ENCODE results near the gene KYNU. TPM values are rescaled to one million over a fixed set of nuclear protein-coding genes. Genes with fewer than 3 reads are reported as not detected.
"Not testable (repeated sequence)": the region's sequence is repeated elsewhere in the genome, so short reads cannot be mapped to it uniquely, and the experiment has no call there.

The KYNU gene
- total RNA-seq, 2 experiments from 2014 or later, result not detected

GRCh38 chr2:143015656-143016055 is 138.2 kb downstream of the KYNU start:
- DNase-seq, result no peak
- CTCF ChIA-PET, result no interaction called here
- POLR2A ChIA-PET, result no interaction called here
- intact Hi-C loops (cut with micrococcal nuclease), result no loop called here
- no peaks in the 10 kb centered on the region for H3K4me1 Mint-ChIP-seq (ENCODE audit: low read depth)
- no peaks in the 10 kb centered on the region for H3K9me3 Mint-ChIP-seq
- H3K4me3 Mint-ChIP-seq, result no peak overlapping the region
- no peaks in the 10 kb centered on the region for H3K27me3 Mint-ChIP-seq
- H3K36me3 Mint-ChIP-seq, result no peaks in the 10 kb centered on the region
- no peak overlapping the region for H3K27ac Mint-ChIP-seq

GRCh38 chr2:143026411-143027054 is 149.1 kb downstream of the KYNU start:
- Mint-ChIP-seq H3K27ac (no peak overlapping the region), H3K36me3 (no peaks in the 10 kb centered on the region), H3K4me1 (ENCODE audit: low read depth) (peaks cover 4% of the 10 kb centered on the region), H3K27me3 (peaks cover 9% of the 10 kb centered on the region), H3K9me3 (no peaks in the 10 kb centered on the region), H3K4me3 (no peak overlapping the region)
- DNase-seq, result no peak
- ChIA-PET POLR2A (no interaction called here), CTCF (no interaction called here)
- intact Hi-C loops (cut with micrococcal nuclease), result no loop called here

- ChIA-PET POLR2A (no interaction called here), CTCF (no interaction called here)
- intact Hi-C loops (cut with micrococcal nuclease), result no loop called here
- no peak overlapping the region for H3K27ac Mint-ChIP-seq
- H3K4me3 Mint-ChIP-seq, result no peak overlapping the region
- peaks cover 8% of the 10 kb centered on the region for H3K4me1 Mint-ChIP-seq (ENCODE audit: low read depth)
- no peak for DNase-seq
- H3K9me3 Mint-ChIP-seq, result no peaks in the 10 kb centered on the region
- no peaks in the 10 kb centered on the region for H3K36me3 Mint-ChIP-seq
- H3K27me3 Mint-ChIP-seq, result peaks cover 8% of the 10 kb centered on the region
These were observed 151.7 kb downstream of the KYNU start for GRCh38 chr2:143029141-143029540.

GRCh38 chr2:143030127-143030526 is 152.7 kb downstream of the KYNU start:
- Mint-ChIP-seq H3K27ac (no peak overlapping the region), H3K36me3 (no peaks in the 10 kb centered on the region), H3K9me3 (no peaks in the 10 kb centered on the region), H3K4me3 (no peak overlapping the region), H3K4me1 (ENCODE audit: low read depth) (peaks cover 8% of the 10 kb centered on the region), H3K27me3 (peaks cover 5% of the 10 kb centered on the region)
- no peak for DNase-seq
- POLR2A ChIA-PET, result no interaction called here
- CTCF ChIA-PET, result interaction anchor here (0.7 kb wide), 1 partner anchor 1324 kb away, joined by 3 read pairs; no protein-coding TSS in a partner anchor
- intact Hi-C loops (cut with micrococcal nuclease), result loop anchor here (5.0 to 10.0 kb wide), 2 partner anchors 147 to 365 kb away; no protein-coding TSS in a partner anchor

- CTCF ChIA-PET, result interaction anchor here (0.6 to 4.5 kb wide), 38 partner anchors 11 to 1905 kb away, joined by 3 to 44 read pairs (median 4); no protein-coding TSS in a partner anchor
- no peak overlapping the region for H3K27ac Mint-ChIP-seq
These were observed 157.0 kb downstream of the KYNU start for GRCh38 chr2:143034292-143035074.

GRCh38 chr2:143051465-143051864 is 174.0 kb downstream of the KYNU start:
- no peaks in the 10 kb centered on the region for H3K36me3 Mint-ChIP-seq
- DNase-seq, result no peak
- intact Hi-C loops (cut with micrococcal nuclease), result no loop called here
- ChIA-PET POLR2A (no interaction called here), CTCF (interaction anchor here (1.5 kb wide), 1 partner anchor 17 kb away, joined by 3 read pairs; no protein-coding TSS in a partner anchor)
- no peaks in the 10 kb centered on the region for H3K4me1 Mint-ChIP-seq (ENCODE audit: low read depth)
- no peak overlapping the region for H3K27ac Mint-ChIP-seq
- H3K9me3 Mint-ChIP-seq, result peaks cover 3% of the 10 kb centered on the region
- H3K27me3 Mint-ChIP-seq, result peaks cover 10% of the 10 kb centered on the region
- H3K4me3 Mint-ChIP-seq, result no peak overlapping the region

More at GRCh38 chr2:143034292-143035074, 157.0 kb downstream of the KYNU start:
- peak; percentile 64 for DNase-seq
- intact Hi-C loops (cut with micrococcal nuclease), result loop anchor here (1.0 to 10.0 kb wide), 7 partner anchors 49 to 360 kb away; no protein-coding TSS in a partner anchor
- Mint-ChIP-seq H3K27me3 (no peaks in the 10 kb centered on the region), H3K9me3 (no peaks in the 10 kb centered on the region), H3K4me1 (ENCODE audit: low read depth) (peaks cover 8% of the 10 kb centered on the region), H3K4me3 (no peak overlapping the region), H3K36me3 (no peaks in the 10 kb centered on the region)
- POLR2A ChIA-PET, result no interaction called here

GRCh38 chr2:143053437-143053836 is 176.0 kb downstream of the KYNU start:
- H3K4me3 Mint-ChIP-seq; POLR2A ChIA-PET; H3K36me3 Mint-ChIP-seq; CTCF ChIA-PET; intact Hi-C loops (cut with micrococcal nuclease); H3K27ac Mint-ChIP-seq; H3K4me1 Mint-ChIP-seq (ENCODE audit: low read depth); DNase-seq: not testable (repeated sequence)
- peaks cover 10% of the 10 kb centered on the region for H3K27me3 Mint-ChIP-seq
- H3K9me3 Mint-ChIP-seq, result peaks cover 11% of the 10 kb centered on the region

- H3K4me1 Mint-ChIP-seq (ENCODE audit: low read depth), result no peaks in the 10 kb centered on the region
- H3K4me3 Mint-ChIP-seq, result no peak overlapping the region
- CTCF ChIA-PET, result no interaction called here
- H3K27me3 Mint-ChIP-seq, result peaks cover 8% of the 10 kb centered on the region
- peaks cover 11% of the 10 kb centered on the region for H3K9me3 Mint-ChIP-seq
- H3K27ac Mint-ChIP-seq, result no peak overlapping the region
- intact Hi-C loops (cut with micrococcal nuclease), result no loop called here
- DNase-seq, result no peak
- no peaks in the 10 kb centered on the region for H3K36me3 Mint-ChIP-seq
- POLR2A ChIA-PET, result no interaction called here
These were observed 179.1 kb downstream of the KYNU start for GRCh38 chr2:143056550-143056949.

- no peak overlapping the region for H3K4me3 Mint-ChIP-seq
- no peaks in the 10 kb centered on the region for H3K36me3 Mint-ChIP-seq
- H3K9me3 Mint-ChIP-seq, result peaks cover 11% of the 10 kb centered on the region
- no peak for DNase-seq
- no peak overlapping the region for H3K27ac Mint-ChIP-seq
- ChIA-PET POLR2A (no interaction called here), CTCF (interaction anchor here (2.1 kb wide), 1 partner anchor 24 kb away, joined by 8 read pairs; no protein-coding TSS in a partner anchor)
- intact Hi-C loops (cut with micrococcal nuclease), result no loop called here
- no peaks in the 10 kb centered on the region for H3K4me1 Mint-ChIP-seq (ENCODE audit: low read depth)
- H3K27me3 Mint-ChIP-seq, result peaks cover 1% of the 10 kb centered on the region
These were observed 181.4 kb downstream of the KYNU start for GRCh38 chr2:143058851-143059250.

- H3K36me3 Mint-ChIP-seq, result no peaks in the 10 kb centered on the region
- intact Hi-C loops (cut with micrococcal nuclease), result no loop called here
- ChIA-PET POLR2A (no interaction called here), CTCF (interaction anchor here (0.9 to 1.4 kb wide), 2 partner anchors 47 to 196 kb away, joined by 3 read pairs; no protein-coding TSS in a partner anchor)
- peaks cover 1% of the 10 kb centered on the region for H3K27me3 Mint-ChIP-seq
- DNase-seq, result no peak
- H3K27ac Mint-ChIP-seq, result no peak overlapping the region
- H3K4me1 Mint-ChIP-seq (ENCODE audit: low read depth), result peaks cover 5% of the 10 kb centered on the region
- peaks cover 7% of the 10 kb centered on the region for H3K9me3 Mint-ChIP-seq
- H3K4me3 Mint-ChIP-seq, result no peak overlapping the region
These were observed 186.2 kb downstream of the KYNU start for GRCh38 chr2:143063612-143064200.

GRCh38 chr2:143068094-143068493 is 190.6 kb downstream of the KYNU start:
- H3K9me3 Mint-ChIP-seq, result peaks cover 7% of the 10 kb centered on the region
- POLR2A ChIA-PET, result no interaction called here
- no peaks in the 10 kb centered on the region for H3K36me3 Mint-ChIP-seq
- CTCF ChIA-PET, result no interaction called here
- DNase-seq, result no peak
- H3K27ac Mint-ChIP-seq, result no peak overlapping the region
- peaks cover 5% of the 10 kb centered on the region for H3K4me1 Mint-ChIP-seq (ENCODE audit: low read depth)
- intact Hi-C loops (cut with micrococcal nuclease), result no loop called here
- no peaks in the 10 kb centered on the region for H3K27me3 Mint-ChIP-seq
- H3K4me3 Mint-ChIP-seq, result no peak overlapping the region

GRCh38 chr2:143068509-143068908 is 191.0 kb downstream of the KYNU start:
- no peak overlapping the region for H3K27ac Mint-ChIP-seq
- no peaks in the 10 kb centered on the region for H3K27me3 Mint-ChIP-seq
- H3K9me3 Mint-ChIP-seq, result peaks cover 7% of the 10 kb centered on the region
- CTCF ChIA-PET, result no interaction called here
- POLR2A ChIA-PET, result no interaction called here
- no peak overlapping the region for H3K4me3 Mint-ChIP-seq
- DNase-seq, result no peak
- no peaks in the 10 kb centered on the region for H3K36me3 Mint-ChIP-seq
- peaks cover 5% of the 10 kb centered on the region for H3K4me1 Mint-ChIP-seq (ENCODE audit: low read depth)
- intact Hi-C loops (cut with micrococcal nuclease), result no loop called here
